ENCODE results near the gene CLDN20.

DNA sequence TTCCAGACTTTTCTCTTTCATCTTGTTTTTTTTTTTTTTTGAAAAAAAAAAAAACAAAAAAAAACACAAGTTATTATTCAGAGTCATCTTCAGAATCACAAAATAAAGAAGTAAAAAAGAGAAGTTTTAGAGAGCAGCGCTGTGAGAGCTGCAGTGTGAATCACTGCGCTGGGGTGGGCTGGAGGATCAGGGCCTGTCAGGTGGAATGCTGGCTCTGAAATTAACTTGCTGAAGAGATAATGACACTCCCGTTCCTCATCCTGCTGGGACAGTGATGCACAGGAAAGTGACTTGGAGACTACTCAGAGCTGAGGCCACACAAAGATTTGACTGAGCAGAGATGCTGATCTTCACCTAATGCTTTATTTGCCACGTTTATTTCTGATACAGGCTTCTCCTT, 42.7 kb upstream of the CLDN20 start:
- TF ChIP-seq, protein P1, sequence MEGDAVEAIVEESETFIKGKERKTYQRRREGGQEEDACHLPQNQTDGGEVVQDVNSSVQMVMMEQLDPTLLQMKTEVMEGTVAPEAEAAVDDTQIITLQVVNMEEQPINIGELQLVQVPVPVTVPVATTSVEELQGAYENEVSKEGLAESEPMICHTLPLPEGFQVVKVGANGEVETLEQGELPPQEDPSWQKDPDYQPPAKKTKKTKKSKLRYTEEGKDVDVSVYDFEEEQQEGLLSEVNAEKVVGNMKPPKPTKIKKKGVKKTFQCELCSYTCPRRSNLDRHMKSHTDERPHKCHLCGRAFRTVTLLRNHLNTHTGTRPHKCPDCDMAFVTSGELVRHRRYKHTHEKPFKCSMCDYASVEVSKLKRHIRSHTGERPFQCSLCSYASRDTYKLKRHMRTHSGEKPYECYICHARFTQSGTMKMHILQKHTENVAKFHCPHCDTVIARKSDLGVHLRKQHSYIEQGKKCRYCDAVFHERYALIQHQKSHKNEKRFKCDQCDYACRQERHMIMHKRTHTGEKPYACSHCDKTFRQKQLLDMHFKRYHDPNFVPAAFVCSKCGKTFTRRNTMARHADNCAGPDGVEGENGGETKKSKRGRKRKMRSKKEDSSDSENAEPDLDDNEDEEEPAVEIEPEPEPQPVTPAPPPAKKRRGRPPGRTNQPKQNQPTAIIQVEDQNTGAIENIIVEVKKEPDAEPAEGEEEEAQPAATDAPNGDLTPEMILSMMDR (IDR thresholded peaks at IDR 0.05), result no peak
- TF ChIP-seq POLR2A (IDR thresholded peaks at IDR 0.05), result no peak
